SU-DHL-6 (cell line): ENCODE data around the gene WDR33.

Source experiments
- H2AFZ ChIP-seq: fragments of 200-600 bp; sonication (generic); 2 replicates; pipeline ENCODE4 v1.6.1; 2014; ENCODE audit warnings: low read depth, mild to moderate bottlenecking, moderate library complexity, mixed read lengths, antibody characterized with exemption, low read length; ENCODE audit not compliant: severe bottlenecking
- H3F3A ChIP-seq: fragments of 200-600 bp; shearing (Covaris generic); 2 replicates; pipeline ENCODE4 v1.6.0; 2016; ENCODE audit warnings: antibody characterized with exemption, mild to moderate bottlenecking; ENCODE audit not compliant: insufficient read depth
- H3K27ac ChIP-seq: fragments of 200-600 bp; sonication (generic); 2 replicates; pipeline ENCODE4 v1.5.1; 2016; ENCODE audit warnings: low read depth, mild to moderate bottlenecking, low read length, moderate library complexity, mixed read lengths
- H3K27me3 ChIP-seq: fragments of 200-600 bp; sonication (generic), shearing (Covaris generic); 2 replicates; pipeline ENCODE4 v1.6.0; 2014; ENCODE audit warnings: mild to moderate bottlenecking, low read length
- H3K36me3 ChIP-seq: fragments of 200-600 bp; sonication (generic); 2 replicates; pipeline ENCODE4 v1.6.1; 2014; ENCODE audit warnings: mild to moderate bottlenecking, low read length, mixed read lengths
- H3K4me2 ChIP-seq: fragments of 300-600, 200-600 bp; shearing (Covaris generic), sonication (generic); 2 replicates; pipeline ENCODE4 v1.6.0; 2014; ENCODE audit warnings: low read length, low read depth, mild to moderate bottlenecking; ENCODE audit not compliant: poor library complexity, severe bottlenecking
- H3K4me3 ChIP-seq: fragments of 200-600 bp; sonication (generic); 2 replicates; pipeline ENCODE4 v1.5.1; 2014; ENCODE audit warnings: antibody characterized with exemption, low read length, mild to moderate bottlenecking, mixed read lengths; ENCODE audit not compliant: insufficient read depth, poor library complexity, severe bottlenecking
- H3K79me2 ChIP-seq: fragments of 200-600 bp; sonication (generic); 2 replicates; pipeline ENCODE4 v1.6.1; 2014; ENCODE audit warnings: mild to moderate bottlenecking, low read length, moderate library complexity; ENCODE audit not compliant: insufficient read depth
- H3K9ac ChIP-seq: fragments of 200-600 bp; sonication (generic); 2 replicates; pipeline ENCODE4 v1.7.0; 2014; ENCODE audit warnings: mild to moderate bottlenecking, low read length
- H3K9me2 ChIP-seq: fragments of 200-600 bp; sonication (generic); replicated peaks from 2 replicates; pipeline ENCODE4 v1.6.1; 2014; ENCODE audit warnings: low read length; ENCODE audit not compliant: insufficient read depth
- H3K9me3 ChIP-seq: fragments of 200-600 bp; sonication (generic); 2 replicates; pipeline ENCODE4 v1.6.1; 2014; ENCODE audit warnings: low read length, mixed read lengths; ENCODE audit not compliant: insufficient read depth
- H4K20me1 ChIP-seq: fragments of 200-600 bp; sonication (generic); 2 replicates; pipeline ENCODE4 v1.6.1; 2014; ENCODE audit warnings: low read depth, mild to moderate bottlenecking, antibody characterized with exemption, low read length, moderate library complexity, mixed read lengths
- CTCF ChIP-seq: fragments of 200-600 bp; sonication (generic); IDR thresholded peaks from one replicate; pipeline ENCODE4 v1.5.1; 2017; ENCODE audit warnings: antibody characterized with exemption, mild to moderate bottlenecking, low read length, moderate library complexity; ENCODE audit not compliant: insufficient read depth, poor library complexity, severe bottlenecking
- EZH2phosphoT487 ChIP-seq: fragments of 200-600 bp; sonication (generic), shearing (Covaris generic); conservative IDR thresholded peaks from 2 replicates; pipeline ENCODE4 v1.6.1; 2018; ENCODE audit warnings: mild to moderate bottlenecking, antibody characterized with exemption, low read length, moderate library complexity, mixed read lengths

The WDR33 gene

GRCh38 chr2:127657232-127657595 lies 153.8 kb downstream of the WDR33 start:
- H3K9me3 ChIP-seq: no peaks in the 10 kb centered on the region
- no peak for TF ChIP-seq EZH2phosphoT487
- no peak for TF ChIP-seq CTCF
- no peaks in the 10 kb centered on the region for H3K79me2 ChIP-seq
- H3K27me3 ChIP-seq: no peaks in the 10 kb centered on the region
- no peak overlapping the region for H2AFZ ChIP-seq
- H3K4me2 ChIP-seq: no peak overlapping the region
- no peak overlapping the region for H3K9ac ChIP-seq
- no peaks in the 10 kb centered on the region for H3F3A ChIP-seq
- H3K4me3 ChIP-seq: no peak overlapping the region
- no peaks in the 10 kb centered on the region for H4K20me1 ChIP-seq
- no peaks in the 10 kb centered on the region for H3K36me3 ChIP-seq
- H3K27ac ChIP-seq: no peak overlapping the region
- H3K9me2 ChIP-seq: no peaks in the 10 kb centered on the region

GRCh38 chr2:127656569-127657231 lies 154.3 kb downstream of the WDR33 start:
- Histone ChIP-seq H3K36me3 (no peaks in the 10 kb centered on the region), H3K9ac (no peak overlapping the region), H3K79me2 (no peaks in the 10 kb centered on the region), H2AFZ (no peak overlapping the region), H3F3A (no peaks in the 10 kb centered on the region), H3K9me2 (no peaks in the 10 kb centered on the region), H3K27ac (no peak overlapping the region), H4K20me1 (no peaks in the 10 kb centered on the region), H3K4me3 (no peak overlapping the region), H3K27me3 (no peaks in the 10 kb centered on the region), H3K4me2 (no peak overlapping the region), H3K9me3 (no peaks in the 10 kb centered on the region)
- TF ChIP-seq EZH2phosphoT487 (no peak), CTCF (no peak)

- no peaks in the 10 kb centered on the region for H3K79me2 ChIP-seq
- TF ChIP-seq EZH2phosphoT487 (no peak), CTCF (no peak)
- H3K4me3 ChIP-seq: no peak overlapping the region
- no peaks in the 10 kb centered on the region for H3K9me3 ChIP-seq
- no peaks in the 10 kb centered on the region for H3K27me3 ChIP-seq
- no peak overlapping the region for H3K9ac ChIP-seq
- H4K20me1 ChIP-seq: no peaks in the 10 kb centered on the region
- no peak overlapping the region for H3K27ac ChIP-seq
- H3F3A ChIP-seq: no peaks in the 10 kb centered on the region
- no peak overlapping the region for H2AFZ ChIP-seq
- H3K4me2 ChIP-seq: no peak overlapping the region
- no peaks in the 10 kb centered on the region for H3K9me2 ChIP-seq
- no peaks in the 10 kb centered on the region for H3K36me3 ChIP-seq
Measured at GRCh38 chr2:127655209-127656073, 155.5 kb downstream of the WDR33 start.
